GM18517 (cell line): ENCODE measurements around the gene CLMP.
A peak's percentile ranks its signal among the peaks of the same experiment; 100 is the strongest.

Experiments used
- ATAC-seq: cut with Tn5 transposase; IDR thresholded peaks from one replicate; pipeline ENCODE4 v1.9.1; 2021; ENCODE audit warnings: mild to moderate bottlenecking, moderate library complexity; ENCODE audit not compliant: unreplicated experiment

Gene CLMP, protein sequence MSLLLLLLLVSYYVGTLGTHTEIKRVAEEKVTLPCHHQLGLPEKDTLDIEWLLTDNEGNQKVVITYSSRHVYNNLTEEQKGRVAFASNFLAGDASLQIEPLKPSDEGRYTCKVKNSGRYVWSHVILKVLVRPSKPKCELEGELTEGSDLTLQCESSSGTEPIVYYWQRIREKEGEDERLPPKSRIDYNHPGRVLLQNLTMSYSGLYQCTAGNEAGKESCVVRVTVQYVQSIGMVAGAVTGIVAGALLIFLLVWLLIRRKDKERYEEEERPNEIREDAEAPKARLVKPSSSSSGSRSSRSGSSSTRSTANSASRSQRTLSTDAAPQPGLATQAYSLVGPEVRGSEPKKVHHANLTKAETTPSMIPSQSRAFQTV

DNA sequence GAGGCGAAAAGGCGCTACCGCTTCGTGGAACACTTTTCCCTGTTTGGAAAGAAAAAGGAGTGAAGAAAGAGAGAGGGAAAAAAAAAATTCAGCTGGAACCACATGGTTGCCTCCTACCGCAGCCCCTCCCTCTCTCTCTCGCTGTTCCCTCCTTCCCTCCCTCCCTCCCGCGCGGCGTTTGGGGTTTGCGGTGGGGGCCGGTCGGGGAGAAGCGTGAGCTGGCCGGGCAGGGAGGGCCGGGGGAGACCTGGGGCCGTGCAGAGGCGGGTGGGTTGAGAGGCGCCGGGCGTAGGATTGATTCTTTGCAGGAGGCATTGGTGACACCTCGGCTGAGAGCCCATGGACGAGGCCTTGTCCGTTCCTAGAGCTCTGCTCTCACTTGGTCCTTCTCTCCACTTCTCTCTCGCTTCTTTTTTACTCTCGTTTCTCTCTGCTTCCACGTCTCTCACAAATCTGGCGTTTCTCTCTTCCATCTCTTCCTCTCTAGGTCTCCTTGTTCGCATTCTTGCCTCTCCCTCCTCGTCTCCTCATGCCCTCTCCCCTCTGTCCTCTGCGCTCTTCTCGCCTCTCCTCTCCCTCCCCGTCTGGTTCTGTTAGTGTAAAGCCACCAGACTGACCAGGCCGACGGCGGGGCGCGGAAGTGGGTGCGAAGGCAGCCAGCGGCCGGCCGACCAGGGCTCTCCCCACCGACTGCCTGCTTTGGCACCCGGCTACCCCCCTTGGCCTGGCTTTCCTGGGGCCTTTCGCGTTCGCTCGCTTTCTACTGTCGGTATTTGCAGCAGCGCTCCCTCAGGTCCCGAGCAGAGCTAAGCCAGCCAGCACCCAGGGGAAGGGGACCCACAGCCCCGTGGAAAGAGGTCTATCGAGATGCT lies at the start of gene CLMP:
Gene CLMP (minus strand): TSS at position 61 of the 872 bp plus-strand sequence. CDS start 308 bp downstream, outside the sequence.
- no peak for ATAC-seq

DNA sequence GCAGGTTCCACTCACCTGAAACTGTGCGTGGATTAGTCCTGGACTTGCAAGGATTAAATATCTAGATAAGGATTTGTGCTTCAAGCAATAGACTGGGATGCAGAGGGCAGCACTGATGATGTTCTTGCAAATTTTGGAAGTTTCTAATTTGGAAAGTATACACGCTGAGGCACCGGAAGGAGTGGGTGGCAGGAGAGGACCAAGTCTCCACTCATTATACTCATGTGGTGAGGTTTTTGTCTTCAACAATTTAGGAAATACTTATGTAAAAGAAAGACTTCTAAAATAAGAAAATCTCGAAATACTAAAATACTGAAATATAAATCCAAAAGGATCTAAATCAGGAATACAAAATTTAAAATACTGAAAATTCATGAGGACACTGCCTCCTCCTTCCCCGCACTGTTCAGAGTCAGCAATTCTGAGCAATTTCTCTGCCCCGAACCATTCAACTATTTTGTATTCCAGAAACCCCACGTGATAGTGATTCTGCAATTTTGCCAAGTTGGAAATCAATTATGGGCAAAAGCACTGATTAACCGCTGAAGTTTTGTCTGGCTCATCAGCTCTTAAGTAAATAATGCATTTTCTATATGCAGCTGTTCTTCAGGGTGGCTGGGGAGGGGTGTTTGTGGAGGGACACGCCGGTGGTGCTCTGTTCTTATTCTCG lies 47.0 kb upstream of the CLMP start:
- ATAC-seq, result no peak

DNA sequence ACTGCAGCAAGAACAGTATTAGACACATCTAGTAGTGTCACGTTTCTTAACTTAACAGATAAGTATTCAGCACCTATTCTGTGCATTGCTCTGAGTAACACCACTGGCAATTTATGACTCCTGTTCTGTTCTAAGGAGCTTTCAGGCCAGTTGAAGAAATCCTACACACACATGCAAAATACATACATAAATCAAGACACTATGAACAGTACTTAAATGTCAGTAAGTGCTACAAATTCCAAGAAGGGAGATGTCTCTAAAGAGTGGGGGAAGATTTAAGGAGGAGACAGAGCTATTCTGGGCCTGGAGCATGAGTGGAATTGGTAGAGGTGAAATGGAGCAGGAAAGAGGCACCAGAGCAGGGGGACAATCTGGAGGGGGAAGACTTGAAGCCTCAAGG lies 46.2 kb upstream of the CLMP start:
- ATAC-seq, result no peak

DNA sequence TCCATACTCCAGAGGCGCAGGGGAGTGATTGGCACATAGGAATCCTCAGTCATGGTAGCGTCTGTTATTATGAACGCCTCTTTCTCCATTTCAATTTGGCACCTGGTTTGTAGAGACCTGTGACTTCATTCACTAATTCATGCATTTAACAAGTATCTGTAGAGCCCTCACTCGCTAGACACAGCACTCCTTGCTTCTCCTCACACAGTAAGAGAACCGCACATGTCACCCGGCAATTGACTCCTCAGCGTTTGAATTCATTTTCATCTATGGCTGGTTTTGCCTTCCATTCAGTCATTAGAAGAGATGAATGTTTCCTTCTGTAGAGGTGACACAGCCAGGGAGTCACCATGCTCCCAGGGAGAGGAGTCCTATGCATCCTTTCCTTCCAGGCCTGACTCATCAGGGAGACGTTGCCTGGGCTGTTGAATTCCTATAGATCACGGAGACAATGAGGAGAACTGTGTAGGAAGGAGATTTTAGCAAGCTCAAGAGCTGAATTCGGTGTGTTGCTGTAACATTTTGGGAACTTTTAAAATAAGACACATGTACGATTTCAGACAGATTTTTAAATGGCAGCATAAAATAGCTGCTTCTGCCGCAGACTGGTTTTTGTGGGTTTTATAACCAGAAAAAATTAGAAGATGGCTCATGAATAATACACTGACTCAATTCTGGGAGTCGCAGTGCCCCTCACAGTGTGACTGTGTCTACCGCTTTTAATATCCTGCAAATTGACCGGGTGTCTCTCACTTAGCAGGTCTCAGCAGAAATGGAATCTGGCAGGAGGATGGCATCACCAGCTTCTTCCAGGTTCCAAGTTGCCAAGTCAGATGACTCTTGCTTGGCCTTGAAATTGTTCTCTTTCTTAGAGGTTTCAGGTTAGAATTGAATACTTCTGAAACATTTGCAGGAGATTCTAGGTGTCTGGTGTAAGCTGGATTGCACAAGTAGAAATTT lies 44.4 kb upstream of the CLMP start:
- ATAC-seq, result no peak

DNA sequence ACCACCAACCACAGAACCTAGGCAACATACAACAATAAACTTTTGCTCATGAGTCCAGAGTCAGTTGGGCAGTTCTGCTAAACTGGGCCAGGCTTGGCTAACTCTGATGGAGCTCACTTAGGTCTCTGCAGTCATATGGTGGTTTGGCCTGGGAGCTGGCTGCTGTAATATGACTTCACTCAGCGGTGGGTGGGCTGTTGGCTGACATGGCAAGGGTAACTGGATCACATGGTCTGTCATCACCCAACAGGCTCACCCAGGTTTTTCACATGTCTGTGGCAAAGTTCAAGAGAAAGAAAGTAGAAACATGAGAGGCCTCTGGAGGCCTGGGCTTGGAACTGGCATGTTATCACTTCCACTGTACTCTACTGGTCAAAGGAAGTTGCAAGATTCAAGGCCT lies 43.2 kb upstream of the CLMP start:
- ATAC-seq, result no peak

DNA sequence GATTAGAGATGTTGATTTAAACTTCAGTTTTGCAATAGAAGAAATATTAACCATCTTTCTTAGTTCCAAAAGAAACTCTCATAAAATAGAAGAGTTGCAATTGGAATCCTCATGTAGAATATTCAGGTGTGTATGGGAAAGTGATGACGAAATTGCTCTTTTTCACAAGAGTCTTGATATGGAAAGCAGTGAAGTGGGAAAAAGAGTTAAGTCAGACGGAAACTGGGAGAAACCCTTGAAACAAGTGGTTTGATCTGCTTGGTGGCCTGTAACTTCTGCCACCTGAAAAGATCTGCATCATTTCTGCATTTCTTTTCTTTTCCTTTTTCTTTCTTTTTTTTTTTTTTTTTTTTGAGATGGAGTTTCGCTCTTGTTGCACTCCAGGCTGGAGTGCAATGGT lies 41.8 kb upstream of the CLMP start:
- ATAC-seq, result no peak

DNA sequence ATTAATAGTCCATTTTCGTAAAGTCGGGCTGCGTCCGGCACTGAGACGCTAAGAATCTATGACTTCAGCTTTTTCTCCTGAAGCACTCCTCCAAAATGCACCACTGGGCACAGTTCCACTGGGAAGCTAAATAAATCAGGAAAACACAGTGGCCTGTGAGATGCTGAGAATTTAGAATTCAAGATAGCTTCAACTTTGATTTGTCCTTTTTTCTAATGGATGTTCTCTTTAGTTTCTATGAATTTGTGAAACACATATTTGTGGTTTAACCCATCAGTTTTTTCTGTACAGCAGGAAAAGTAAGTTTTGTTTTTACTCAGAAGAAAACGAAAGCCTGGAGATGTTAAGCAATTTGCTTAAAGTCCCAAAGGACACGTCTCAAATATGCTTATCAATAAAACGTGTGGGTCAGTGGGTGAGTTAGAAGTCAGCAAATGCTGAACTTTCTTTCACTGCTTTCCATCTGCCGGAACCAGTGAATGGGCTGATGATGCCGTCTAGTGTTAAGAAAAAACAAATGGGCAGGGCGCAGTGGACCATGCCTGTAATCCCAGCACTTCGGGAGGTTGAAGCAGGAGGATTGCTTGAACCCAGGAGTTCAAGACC lies 40.7 kb upstream of the CLMP start:
- no peak for ATAC-seq

DNA sequence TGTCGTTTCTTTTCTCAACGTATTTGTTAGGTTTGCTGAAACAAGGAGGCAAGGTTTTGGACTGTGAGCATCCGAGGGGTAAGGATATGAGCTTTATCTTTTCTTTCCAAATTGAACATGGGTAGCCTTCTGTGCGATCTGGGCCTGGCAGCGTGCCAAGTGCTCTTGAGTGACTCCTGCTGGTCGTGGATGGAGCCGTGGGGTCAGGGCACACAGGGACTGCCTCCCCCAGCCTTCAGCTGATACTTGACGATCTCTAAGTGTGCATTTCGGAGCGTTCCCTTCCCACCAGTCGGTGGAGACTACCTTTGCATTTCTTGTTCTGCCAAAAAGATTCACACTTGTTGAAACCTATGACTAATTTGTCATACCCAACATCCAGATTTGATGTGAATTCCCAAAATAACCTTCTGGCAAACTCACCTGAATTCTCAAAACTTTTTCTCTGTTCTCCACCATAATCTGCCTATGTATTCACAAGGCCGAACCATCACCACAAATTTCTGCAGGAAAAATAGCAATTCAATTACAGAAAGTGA lies 40.1 kb upstream of the CLMP start:
- no peak for ATAC-seq

DNA sequence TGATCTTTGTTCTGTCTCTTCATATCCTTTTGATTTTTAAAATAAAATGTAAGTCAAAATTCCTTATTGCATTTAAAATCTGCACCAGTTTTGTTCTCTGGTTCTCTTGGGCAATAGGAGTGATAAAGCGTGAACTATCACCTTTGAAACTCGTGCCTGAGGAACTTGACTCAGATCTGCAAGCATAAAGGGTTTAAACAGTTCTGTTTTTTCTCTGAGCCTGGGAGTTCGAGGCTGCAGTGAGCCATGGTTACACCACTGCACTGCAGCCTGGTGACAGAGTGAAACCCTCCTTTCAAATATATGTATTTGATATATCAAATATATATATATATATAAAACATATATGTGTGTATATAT lies 38.9 kb upstream of the CLMP start:
- no peak for ATAC-seq

DNA sequence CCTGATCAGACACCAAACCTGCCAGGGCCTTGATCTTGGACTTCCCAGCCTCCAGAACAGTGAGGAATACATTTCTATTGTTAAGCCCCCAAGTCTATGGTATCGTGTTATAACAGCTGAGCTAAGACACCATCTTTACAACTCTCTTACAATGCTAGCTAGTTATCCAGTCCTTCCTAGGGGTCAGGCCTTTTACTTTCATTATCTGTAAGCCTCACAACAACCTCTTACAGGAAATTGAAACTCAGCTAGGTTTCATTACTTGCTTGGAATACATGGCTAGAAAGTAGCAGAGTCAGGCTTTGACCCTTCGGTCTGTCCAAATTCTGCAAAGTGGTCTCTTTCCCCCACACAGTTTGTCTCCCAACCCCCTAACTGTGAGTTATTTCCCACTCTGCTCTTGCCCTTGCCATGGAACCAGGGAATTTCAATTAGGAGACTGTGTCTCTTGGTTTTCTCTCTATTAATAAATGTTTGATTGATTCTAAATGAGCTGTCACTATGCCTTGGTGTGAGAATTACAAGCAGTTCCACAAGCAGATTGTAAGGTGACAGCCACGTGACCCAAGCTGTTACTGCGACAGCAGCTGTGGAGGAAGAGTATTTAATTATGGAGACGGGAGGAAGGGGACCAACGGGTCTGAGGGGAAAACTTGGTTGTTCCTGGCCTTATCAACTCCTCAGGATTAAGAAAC lies 38.4 kb upstream of the CLMP start:
- peak; percentile 99 for ATAC-seq

DNA sequence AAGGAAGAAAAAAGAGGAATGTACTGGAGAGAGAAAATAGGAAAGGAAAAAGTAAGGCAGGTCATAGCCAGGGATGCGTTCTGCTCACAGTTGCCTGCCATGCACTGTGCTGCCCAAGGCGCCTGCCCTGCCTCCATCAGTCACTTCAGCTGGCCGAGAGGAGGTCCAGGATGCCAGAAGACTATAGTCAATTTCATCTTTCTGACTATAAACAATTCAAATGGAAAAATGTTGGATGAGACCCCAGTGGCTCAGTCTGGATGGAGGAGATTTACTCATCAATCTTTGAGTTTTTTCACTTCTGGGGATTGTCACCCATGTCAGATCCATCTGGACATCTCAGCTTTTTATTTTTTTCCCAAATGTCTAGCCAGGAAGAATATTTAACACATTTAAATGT lies 36.7 kb upstream of the CLMP start:
- no peak for ATAC-seq

DNA sequence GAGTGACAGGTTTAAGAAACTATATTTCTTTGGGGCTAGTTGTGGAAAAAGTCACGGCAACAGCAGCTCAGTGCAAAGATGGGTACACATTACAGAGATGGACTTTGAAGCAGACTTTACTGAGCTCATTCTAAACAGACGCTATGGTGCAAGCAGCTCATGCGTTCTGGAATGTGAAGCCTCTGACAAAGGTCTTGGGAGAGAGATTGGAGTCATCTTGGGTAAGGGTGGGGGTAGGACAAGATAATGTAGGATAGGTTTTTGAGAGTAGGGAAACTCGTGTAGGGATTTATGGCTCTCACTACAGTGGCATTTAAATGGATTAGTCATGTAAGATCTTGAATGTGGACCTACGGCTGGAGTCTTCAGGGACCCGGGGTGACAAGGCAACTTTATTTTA lies 36.2 kb upstream of the CLMP start:
- ATAC-seq, result no peak

DNA sequence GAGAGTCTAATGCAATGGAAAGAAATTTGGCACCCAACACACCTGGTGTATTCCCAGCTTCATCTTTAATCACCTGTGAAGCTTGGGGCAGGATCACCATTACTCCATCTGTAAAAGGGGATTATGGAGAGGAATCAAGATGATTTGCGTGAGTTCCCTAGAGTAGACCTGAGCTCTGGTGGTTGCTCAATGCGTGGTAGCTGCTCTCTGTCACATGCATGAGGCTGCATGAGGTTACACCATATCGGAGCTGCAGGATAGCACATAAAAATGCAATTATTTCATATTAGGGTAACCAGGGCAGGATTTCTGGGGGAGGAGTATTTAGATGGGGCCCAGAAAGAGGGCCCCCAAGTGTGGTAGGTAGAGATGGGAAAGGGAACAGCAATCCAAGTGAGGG lies 35.3 kb upstream of the CLMP start:
- ATAC-seq, result no peak

DNA sequence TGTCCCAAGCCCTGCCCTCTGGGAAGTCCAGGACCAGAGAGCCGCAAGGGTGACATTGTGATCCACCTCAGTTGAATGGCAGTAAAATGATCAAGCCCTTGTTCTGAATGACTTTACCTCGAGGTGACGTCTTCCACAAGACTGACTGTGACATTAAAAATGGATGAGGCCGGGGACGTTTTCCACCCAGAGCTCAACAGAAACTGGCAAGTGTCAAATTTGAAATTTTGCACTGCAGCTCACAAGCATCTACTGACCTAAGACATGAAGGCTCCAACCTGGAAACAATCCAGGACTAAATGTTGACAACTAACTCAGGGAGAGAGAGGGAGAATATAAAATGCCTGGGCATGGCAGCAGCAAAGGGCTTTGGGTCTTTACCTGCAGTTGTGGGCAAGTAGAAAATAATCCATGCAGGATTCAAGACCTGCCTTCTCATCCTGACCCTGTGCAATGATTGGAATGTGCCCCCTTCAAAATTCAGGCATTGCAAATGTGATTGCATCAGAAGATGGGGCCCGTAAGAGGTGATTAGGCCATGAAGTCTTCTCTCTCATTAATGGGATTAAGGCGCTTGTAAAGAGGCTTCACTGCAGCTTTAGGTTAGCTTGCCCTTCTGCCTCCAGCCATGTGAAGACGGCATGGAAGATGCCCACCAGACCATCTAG lies 33.6 kb upstream of the CLMP start:
- ATAC-seq, result no peak

DNA sequence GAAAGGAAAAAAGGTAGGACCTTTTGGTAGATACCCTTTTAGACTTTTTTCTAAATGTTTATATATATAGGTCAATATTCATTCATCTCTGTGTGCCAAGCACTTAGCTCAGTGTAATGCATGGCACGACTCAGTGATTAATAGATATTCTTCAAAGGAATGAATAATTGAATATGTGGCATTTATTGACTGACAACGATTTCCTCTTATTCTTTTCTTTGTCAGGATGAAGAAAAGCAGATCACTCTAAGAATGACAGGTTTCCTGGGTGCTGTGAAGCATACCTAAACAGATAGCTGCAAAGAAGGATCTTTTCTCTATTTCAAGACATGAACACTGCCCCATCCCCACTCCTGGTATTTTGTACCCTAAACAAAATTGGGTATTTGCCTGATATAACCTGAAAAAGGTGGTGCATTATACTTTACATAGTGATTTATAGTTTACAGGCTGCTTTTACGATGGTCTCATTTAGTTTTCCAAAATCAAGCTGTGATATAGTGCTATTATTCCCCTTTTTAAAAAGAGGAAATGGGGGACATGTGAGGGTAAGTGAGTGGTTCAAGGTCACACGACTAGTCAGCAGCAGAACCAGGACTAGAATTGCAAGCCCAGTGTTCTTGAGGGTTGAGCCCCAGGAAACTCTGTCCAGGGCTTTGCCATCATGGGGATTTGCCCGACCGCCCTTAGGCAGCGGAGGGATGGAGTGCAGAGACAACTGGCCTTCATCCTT lies 32.9 kb upstream of the CLMP start:
- no peak for ATAC-seq

DNA sequence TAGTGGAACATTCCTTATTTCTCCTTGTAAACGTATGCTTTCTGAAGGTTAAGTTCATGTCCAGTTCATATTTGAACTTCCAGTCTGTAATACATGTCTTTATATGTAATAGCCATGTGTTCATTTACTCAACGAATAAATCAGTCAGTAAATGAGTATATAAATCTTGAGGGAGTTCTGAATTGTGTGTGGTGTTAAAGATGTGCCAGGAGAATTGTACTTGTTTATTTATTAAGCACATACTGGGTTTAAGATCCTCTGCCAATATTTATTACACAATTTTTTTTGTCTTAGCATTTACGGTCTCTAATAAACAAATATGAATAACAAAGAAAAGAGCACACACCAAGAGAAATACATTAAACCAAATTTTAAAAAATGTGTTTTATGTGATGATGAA lies 26.5 kb upstream of the CLMP start:
- ATAC-seq, result no peak

DNA sequence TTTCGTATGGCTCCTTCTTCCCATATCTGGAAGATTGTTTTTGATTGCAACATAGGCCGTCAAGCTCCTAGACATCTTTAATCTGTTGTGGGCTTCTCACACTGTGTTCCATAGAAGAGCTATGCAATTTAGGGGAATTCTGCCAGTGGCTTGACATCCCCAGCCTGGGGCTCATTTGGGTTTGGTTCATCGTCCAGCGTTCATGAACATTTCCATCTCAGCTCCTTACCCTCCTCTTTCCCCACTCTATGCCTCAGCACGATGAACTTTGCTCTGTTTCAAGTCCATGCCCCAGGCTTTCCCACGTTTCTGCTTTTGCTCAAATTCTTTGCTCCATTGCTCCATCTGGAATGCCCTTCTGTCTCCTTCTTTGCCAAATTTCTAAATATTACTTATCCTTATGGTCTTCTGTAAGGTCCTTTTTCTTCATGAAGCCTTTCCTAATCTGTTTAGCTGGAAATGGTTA lies 26.1 kb upstream of the CLMP start:
- no peak for ATAC-seq
